Natural killer cell (primary cell): ENCODE data around the gene LRP1-AS. TPM values are rescaled to one million over a fixed set of nuclear protein-coding genes. Genes with fewer than 3 reads are reported as not detected.

Source experiments
- ATAC-seq, 3 donors: fragments of 150-1000 bp in 2 of 3; fragments of 200-7000 bp in 1 of 3; cut with Tn5 transposase; 1 replicate in 1 of 3; 2 replicates in 2 of 3; pipeline ENCODE4 v1.10.0; 2021; ENCODE audit warnings: mild to moderate bottlenecking in 2 of 3, moderate library complexity in 2 of 3
- DNase-seq, 2 donors: peaks; one replicate each; pipeline versions ENCODE4 v3.0.0 to v3.0.0-alpha.2; 2013 to 2021; ENCODE audit warnings: mixed read lengths in 1 of 2
- H3K27ac ChIP-seq: one replicate; pipeline ENCODE4 v1.5.1; 2013; ENCODE audit warnings: mild to moderate bottlenecking, low read length
- H3K27me3 ChIP-seq: one replicate; pipeline ENCODE4 v1.6.1; 2013; ENCODE audit warnings: low read length; ENCODE audit not compliant: control insufficient read depth, insufficient read depth
- H3K36me3 ChIP-seq: one replicate; pipeline ENCODE4 v1.6.1; 2013; ENCODE audit warnings: low read length; ENCODE audit not compliant: control insufficient read depth, insufficient read depth
- H3K4me1 ChIP-seq: one replicate; pipeline ENCODE4 v1.6.1; 2013; ENCODE audit warnings: low read length; ENCODE audit not compliant: control insufficient read depth, insufficient read depth
- H3K4me3 ChIP-seq: one replicate; pipeline ENCODE4 v1.5.1; 2013; ENCODE audit warnings: low read length
- H3K9me3 ChIP-seq: one replicate; pipeline ENCODE4 v1.6.1; 2013; ENCODE audit warnings: low read length; ENCODE audit not compliant: control insufficient read depth, insufficient read depth
- H3K27ac Mint-ChIP-seq, 2 donors: one replicate each; pipeline ENCODE4 v1.8.0; 2022; ENCODE audit warnings: mild to moderate bottlenecking in 2 of 2, mixed read lengths in 2 of 2, moderate library complexity in 1 of 2
- H3K27me3 Mint-ChIP-seq, 2 donors: one replicate each; pipeline ENCODE4 v1.8.0; 2022; ENCODE audit warnings: low read depth in 2 of 2, mixed read lengths in 2 of 2
- H3K36me3 Mint-ChIP-seq: one replicate; pipeline ENCODE4 v1.8.0; 2022; ENCODE audit warnings: mixed read lengths
- H3K4me1 Mint-ChIP-seq, 2 donors: one replicate each; pipeline ENCODE4 v1.8.0; 2022; ENCODE audit warnings: mixed read lengths in 2 of 2
- H3K4me3 Mint-ChIP-seq: one replicate; pipeline ENCODE4 v1.8.0; 2022; ENCODE audit warnings: mild to moderate bottlenecking, moderate library complexity, mixed read lengths
- H3K9me3 Mint-ChIP-seq, 2 donors: one replicate each; pipeline ENCODE4 v1.8.0; 2022; ENCODE audit warnings: mixed read lengths in 2 of 2
- WGBS: methylation state at CpG from one replicate; pipeline ENCODE4 v1.1.7; 2013; ENCODE audit warnings: missing lambda C conversion rate; ENCODE audit not compliant: insufficient coverage; 5-methylcytosine and 5-hydroxymethylcytosine counted together
- intact Hi-C: fragments of 100-400 bp; cut with micrococcal nuclease; formaldehyde crosslinking; loops from one replicate; pipeline ENCODE4 v1.14.2; 2022
- total RNA-seq, 4 donors: library from RNA; stranded (reverse); fragments of 120-200 nt in 1 of 4; gene quantifications; one replicate each; pipeline versions ENCODE4 v1.2.3 to v1.2.4, GENCODE V29; 2013 to 2022
- TF ChIP-seq, protein P1 (sequence below): fragments of 200-600 bp; IDR thresholded peaks from one replicate; pipeline ENCODE4 v1.8.0; 2022; ENCODE audit warnings: antibody characterized with exemption

LRP1-AS gene
- total RNA-seq, 3 donors from 2014 or later (not counting 1 experiment from before 2014, with no cell fraction given) = not detected

DNA sequence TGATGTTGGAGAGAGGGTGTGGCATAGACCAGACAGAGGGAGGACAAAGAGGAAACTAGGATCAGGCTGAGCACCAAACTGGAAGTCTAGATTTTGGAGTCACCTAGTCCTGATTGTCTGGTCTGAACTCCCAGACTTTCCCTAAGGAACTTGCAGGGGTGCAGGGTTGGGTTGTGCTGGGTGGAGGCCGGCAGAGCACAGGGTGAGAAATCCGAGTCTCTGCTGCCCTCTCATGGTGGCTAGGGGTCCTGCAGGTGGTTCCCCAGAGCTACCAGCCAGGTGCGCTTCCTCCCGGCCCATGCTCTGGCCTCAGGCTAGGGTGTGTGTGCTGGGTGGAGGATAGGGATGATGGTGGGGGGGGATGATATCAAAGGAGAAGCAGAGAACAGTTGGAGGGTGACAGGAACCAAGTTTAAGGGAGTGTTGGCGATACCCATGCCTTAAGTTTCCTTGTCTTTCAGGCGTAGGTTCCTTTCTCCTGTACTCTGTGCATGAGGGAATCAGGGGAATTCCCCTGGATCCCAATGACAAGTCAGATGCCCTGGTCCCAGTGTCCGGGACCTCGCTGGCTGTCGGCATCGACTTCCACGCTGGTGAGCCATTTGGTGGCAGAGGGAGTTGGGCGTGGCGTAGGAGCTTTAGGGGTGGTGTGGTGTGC lies 35.6 kb upstream of the LRP1-AS start:
- H3K36me3 Mint-ChIP-seq = no peaks in the 10 kb centered on the region
- H3K27ac ChIP-seq = no peak overlapping the region
- ATAC-seq (peak; percentile 87 to 100 (median 98)), DNase-seq (peak; percentile 78 to 89)
- TF ChIP-seq, protein P1, sequence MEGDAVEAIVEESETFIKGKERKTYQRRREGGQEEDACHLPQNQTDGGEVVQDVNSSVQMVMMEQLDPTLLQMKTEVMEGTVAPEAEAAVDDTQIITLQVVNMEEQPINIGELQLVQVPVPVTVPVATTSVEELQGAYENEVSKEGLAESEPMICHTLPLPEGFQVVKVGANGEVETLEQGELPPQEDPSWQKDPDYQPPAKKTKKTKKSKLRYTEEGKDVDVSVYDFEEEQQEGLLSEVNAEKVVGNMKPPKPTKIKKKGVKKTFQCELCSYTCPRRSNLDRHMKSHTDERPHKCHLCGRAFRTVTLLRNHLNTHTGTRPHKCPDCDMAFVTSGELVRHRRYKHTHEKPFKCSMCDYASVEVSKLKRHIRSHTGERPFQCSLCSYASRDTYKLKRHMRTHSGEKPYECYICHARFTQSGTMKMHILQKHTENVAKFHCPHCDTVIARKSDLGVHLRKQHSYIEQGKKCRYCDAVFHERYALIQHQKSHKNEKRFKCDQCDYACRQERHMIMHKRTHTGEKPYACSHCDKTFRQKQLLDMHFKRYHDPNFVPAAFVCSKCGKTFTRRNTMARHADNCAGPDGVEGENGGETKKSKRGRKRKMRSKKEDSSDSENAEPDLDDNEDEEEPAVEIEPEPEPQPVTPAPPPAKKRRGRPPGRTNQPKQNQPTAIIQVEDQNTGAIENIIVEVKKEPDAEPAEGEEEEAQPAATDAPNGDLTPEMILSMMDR = peak; percentile 85
- peak overlapping the region in 1 of 2 donors; percentile 58 for H3K27ac Mint-ChIP-seq
- no peaks in the 10 kb centered on the region for H3K27me3 ChIP-seq
- no peaks in the 10 kb centered on the region for H3K36me3 ChIP-seq
- no peak overlapping the region for H3K4me3 ChIP-seq
- no peaks in the 10 kb centered on the region for H3K9me3 Mint-ChIP-seq
- H3K27me3 Mint-ChIP-seq = no peaks in the 10 kb centered on the region
- H3K4me1 Mint-ChIP-seq = peaks cover 0 to 7% of the 10 kb centered on the region in 2 donors
- 56% methylated on average over 12 of the region's 13 CpGs for WGBS
- no peaks in the 10 kb centered on the region for H3K9me3 ChIP-seq
- intact Hi-C loops = loop anchor here (1.0 to 10.0 kb wide), 3 partner anchors 59 to 428 kb away; partner anchors contain the start of gene PRIM1
- no peak overlapping the region for H3K4me3 Mint-ChIP-seq
- H3K4me1 ChIP-seq = no peaks in the 10 kb centered on the region

DNA sequence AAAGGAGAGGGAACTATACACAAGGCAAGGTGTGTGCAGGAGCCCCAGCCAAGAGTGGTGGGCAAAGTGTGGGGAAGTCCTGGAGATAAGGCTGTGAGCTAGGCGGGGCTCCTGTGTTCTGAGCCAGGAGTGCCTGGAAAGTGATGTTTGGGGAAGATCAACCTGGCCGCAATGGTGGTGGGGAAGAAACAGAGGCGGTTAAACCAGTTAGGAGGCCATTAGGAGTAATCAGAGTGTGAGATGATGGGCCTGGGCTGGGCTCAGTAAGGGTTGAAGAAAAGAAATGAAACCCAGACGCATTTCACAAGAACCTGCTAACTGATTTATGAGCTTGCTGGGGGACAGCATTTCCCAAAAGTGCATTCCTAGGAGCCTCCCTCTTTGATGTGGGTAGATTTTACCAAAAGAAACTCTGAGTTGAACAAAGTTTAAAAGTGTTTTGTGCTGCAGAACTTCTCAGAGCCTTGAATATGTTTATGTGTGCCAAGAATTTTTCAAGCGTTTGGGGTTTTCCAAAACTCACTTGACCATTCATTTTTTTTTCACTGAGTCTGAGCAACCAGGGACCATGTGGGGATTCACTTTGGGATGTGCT lies 34.2 kb upstream of the LRP1-AS start:
- DNase-seq = no peak
- no peak overlapping the region for H3K4me3 Mint-ChIP-seq
- H3K27me3 ChIP-seq = no peaks in the 10 kb centered on the region
- H3K4me1 ChIP-seq = no peaks in the 10 kb centered on the region
- no peaks in the 10 kb centered on the region for H3K9me3 Mint-ChIP-seq
- no peaks in the 10 kb centered on the region for H3K36me3 Mint-ChIP-seq
- H3K27ac Mint-ChIP-seq = no peak overlapping the region
- TF ChIP-seq, protein P1 = no peak
- no peak for ATAC-seq
- H3K4me1 Mint-ChIP-seq = peaks cover 0 to 7% of the 10 kb centered on the region in 2 donors
- H3K36me3 ChIP-seq = no peaks in the 10 kb centered on the region
- H3K27me3 Mint-ChIP-seq = no peaks in the 10 kb centered on the region
- no peak overlapping the region for H3K27ac ChIP-seq
- intact Hi-C loops = loop anchor here (10.0 kb wide), 1 partner anchor 427 kb away; the partner anchor contains the start of gene PRIM1
- WGBS = 95% methylated on average over 5 of the region's 5 CpGs
- H3K9me3 ChIP-seq = no peaks in the 10 kb centered on the region
- H3K4me3 ChIP-seq = no peak overlapping the region

DNA sequence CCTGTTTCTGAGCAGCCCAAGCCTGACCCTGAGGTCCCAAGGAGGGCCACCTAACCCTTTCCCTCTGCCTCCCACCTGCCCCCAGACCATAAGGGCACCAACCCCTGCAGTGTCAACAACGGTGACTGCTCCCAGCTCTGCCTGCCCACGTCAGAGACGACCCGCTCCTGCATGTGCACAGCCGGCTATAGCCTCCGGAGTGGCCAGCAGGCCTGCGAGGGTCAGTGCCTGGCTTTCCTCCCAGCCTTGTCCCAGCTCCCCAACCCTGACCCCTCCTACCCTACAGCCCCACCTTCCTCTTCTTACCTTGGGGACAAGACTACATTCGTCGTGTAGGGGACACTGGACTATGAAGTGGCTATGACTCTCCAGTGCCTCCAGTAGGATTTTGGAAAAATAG lies 33.7 kb upstream of the LRP1-AS start:
- no peak overlapping the region for H3K4me3 Mint-ChIP-seq
- WGBS = 85% methylated on average over 9 of the region's 9 CpGs
- H3K4me1 Mint-ChIP-seq = peaks cover 0 to 7% of the 10 kb centered on the region in 2 donors

More for the DNA sequence above, 33.7 kb upstream of the LRP1-AS start:
- ATAC-seq (no peak), DNase-seq (no peak)
- no peaks in the 10 kb centered on the region for H3K27me3 Mint-ChIP-seq
- H3K27ac Mint-ChIP-seq = no peak overlapping the region
- no peaks in the 10 kb centered on the region for H3K36me3 Mint-ChIP-seq
- Histone ChIP-seq H3K4me3 (no peak overlapping the region), H3K9me3 (no peaks in the 10 kb centered on the region), H3K4me1 (no peaks in the 10 kb centered on the region), H3K27me3 (no peaks in the 10 kb centered on the region), H3K36me3 (no peaks in the 10 kb centered on the region), H3K27ac (no peak overlapping the region)
- intact Hi-C loops = loop anchor here (10.0 kb wide), 1 partner anchor 426 kb away; the partner anchor contains the start of gene PRIM1
- TF ChIP-seq, protein P1 = no peak
- no peaks in the 10 kb centered on the region for H3K9me3 Mint-ChIP-seq
